GM21723 (cell line): ENCODE data around the gene CEACAM1.
"Not testable (repeated sequence)": the region's sequence is repeated elsewhere in the genome, so short reads cannot be mapped to it uniquely, and the experiment has no call there.

ENCODE experiments used
- ATAC-seq: cut with Tn5 transposase; IDR thresholded peaks from one replicate; pipeline ENCODE4 v1.9.1; 2021; ENCODE audit warnings: mild to moderate bottlenecking, moderate library complexity; ENCODE audit not compliant: unreplicated experiment

The CEACAM1 gene

GRCh38 chr19:42528354-42529247 lies at the start of gene CEACAM1:
Gene CEACAM1, minus strand, starts transcription at chr19:42528481. Its CDS starts 107 bp downstream, at chr19:42528374.
- no peak for ATAC-seq

DNA sequence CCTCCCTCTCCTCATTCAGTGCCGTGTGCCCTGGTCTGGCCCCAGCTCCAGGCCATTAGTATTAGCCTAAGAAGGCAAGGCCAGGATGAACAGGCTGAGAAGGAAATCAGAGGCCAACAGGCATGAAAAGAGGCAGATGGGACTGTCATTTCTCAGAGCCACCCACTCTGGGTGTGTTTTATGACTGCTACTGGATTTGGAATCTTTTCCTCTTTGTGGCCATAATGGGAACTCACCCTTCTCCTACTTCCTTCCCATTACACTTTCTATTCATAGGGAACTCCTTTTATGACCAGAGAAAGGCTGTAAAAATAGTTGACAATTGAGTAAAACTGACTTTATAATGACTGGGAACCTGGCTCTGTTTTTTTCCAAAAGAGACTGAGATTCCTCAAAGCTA lies 48.7 kb upstream of the CEACAM1 start:
- no peak for ATAC-seq

DNA sequence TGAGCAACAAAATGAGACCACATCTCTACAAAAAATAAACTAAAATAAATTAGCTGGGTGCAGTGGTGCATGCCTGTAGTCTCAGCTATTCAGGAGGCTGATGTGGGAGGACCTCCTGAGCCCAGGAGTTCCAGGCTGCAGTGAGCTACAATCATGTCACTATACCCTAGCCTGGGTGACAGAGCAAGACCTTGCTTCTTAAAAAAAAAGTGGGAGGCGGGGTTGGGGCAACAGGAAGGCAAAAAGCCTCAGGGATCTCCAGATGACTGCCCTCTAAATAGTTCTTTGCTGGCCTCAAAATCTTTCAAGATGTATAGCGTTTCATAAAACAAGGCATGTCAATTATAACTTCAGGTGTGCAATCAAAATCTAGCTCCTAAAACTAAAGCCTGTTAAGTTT lies 48.0 kb upstream of the CEACAM1 start:
- ATAC-seq, result no peak

DNA sequence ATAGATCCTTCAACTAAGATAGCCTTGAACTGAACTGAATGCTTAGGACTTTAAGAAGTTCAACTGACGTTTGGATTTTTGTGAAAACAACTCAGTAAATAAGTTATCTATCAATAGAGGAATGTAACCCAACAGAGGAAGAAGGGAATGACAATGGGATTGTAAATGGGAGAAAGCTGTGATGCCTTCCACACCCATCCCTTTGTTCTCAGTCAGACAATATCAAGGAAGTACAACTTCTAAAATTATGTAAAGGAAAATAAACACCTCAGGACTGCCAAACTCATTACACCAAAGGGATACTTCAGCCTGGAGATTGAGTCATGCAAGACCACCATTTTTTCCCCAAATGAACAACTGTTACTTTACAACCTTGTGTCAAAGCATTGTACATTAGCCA lies 45.4 kb upstream of the CEACAM1 start:
- ATAC-seq, result no peak

DNA sequence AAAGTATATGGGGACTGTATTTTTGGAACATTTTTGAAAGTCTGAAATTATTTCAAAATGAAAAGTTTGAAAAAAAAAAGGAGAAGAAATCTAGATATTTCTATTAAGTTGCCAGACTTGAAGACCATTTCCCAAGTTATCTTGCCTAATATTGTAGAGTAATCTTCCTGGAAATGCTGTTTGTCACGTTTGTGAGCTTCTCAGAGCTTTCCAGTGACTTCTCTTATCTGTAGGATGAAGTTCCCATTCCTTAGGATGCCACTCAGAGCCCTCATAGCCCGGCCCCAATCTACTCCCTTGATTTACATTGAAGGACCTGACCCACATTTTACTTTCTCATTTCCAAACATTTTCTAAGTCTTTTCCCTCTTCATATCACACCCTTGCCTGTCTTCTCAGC lies 42.8 kb upstream of the CEACAM1 start:
- no peak for ATAC-seq

DNA sequence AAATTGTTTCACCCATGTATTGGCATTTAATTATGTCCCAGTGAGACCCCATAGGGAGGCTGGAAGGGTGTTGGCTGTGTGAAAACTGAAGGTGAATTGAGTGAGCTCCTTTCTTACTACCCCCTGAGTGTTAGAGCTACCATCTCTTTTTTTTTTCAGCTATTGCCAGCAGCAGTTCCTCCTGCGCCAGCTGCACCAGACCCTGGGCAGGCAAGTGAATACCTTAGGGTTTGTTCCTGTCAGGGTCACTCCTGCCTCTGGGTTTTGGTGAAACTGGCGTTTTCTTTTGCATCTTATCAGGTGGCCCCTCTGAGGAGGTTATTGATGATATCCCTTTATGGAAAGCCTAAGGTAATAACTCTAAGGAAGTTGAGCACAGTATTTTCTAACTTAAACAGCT lies 40.9 kb upstream of the CEACAM1 start:
- ATAC-seq, result no peak

- ATAC-seq, result no peak
Measured at GRCh38 chr19:42568006-42568405, 39.7 kb upstream of the CEACAM1 start.

DNA sequence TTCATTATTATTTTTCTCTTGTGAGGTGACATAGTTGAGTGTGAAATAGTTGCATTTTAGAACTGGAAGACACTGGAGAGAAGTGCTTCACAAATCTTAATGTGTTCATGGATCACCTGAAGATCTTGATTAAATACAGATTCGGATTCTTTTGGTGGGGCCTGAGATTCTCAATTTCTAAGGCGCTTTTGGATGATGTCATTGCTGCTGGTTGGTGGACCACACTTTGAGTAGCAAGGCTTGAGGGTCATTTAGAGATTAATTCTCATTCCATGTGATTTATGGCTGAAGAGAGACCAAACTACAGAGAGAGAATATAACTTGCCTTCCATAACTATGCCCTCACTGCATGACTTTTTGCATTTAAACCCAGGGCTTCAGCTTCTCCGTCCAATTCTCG lies 39.3 kb upstream of the CEACAM1 start:
- ATAC-seq, result no peak

DNA sequence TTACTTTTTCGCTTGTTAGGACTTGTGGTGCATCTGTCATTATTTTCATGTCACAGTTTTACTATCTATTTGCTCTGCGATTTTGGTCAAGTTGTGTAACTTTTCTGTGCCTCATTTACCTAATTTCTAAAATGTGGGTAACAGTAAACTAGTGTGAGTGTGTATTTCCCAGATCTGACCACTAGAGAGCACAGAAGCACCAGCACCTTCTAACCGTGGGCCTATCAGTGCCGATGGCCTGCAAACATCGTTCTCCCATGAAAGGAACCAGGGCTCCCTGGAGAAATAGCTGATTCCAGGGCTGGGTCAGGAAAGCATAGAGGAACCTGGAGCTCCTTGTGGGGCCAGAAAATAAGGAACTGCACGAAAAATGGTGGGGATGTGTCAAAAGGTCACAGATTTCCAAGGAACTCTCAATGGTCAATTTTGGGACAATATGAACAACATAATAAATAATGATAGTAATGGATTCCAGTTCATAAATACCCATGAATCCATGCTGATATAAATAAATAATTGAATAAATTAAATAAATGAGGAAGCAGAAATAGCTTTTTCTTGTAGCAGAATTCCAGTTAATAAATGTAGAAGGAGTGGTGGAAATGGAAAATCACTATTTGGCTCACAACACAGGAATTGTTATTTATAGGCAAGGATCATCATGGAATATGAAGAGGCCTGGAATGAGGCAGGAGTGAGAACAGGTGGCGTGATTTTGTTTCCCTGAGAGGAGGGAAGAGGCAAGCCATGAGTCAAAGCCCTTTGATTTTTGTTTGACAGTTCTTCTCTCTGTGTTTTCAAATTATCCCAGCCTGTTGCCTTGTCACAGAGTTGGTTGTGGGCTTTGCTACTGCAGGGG lies 35.3 kb upstream of the CEACAM1 start:
- no peak for ATAC-seq

DNA sequence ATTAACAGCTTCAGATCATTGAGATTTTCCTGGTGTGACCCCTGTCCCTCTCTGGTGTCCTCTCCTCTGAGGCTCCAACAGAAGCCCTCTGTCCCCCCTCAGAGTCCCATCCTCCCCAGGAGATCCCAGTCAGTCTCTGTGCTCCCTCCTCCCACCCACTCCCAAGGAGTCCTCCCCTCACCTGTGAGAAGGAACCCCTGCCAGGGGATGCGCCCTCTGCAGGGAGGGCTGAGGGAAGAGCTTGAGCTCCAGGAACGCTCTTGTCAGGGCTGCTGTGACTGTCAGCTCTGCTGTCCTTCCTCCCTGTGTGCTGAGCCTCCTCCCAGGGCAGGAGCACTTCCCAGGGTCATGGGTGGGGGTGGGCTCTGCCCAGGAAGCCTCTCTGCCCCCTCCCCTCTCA lies 33.2 kb upstream of the CEACAM1 start:
- no peak for ATAC-seq

DNA sequence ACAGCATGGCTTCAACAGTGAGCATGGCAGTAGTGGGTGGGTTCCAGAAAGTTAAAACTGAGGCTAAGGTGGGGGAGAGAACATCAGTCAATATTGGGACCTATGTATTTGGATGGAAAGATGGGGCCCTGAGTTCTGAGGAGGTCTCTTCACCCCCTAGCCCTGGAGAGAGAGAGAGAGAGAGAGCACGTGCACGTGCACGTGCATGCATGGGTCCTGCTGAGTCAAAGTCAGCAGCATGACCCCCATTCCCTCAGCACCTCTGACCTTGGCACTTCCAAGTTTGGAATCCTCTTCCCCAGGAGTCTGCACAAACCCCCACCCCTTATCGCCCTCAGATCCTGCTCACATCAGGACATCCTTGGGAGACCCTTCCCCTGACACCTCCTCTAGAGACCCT lies 32.5 kb upstream of the CEACAM1 start:
- no peak for ATAC-seq

DNA sequence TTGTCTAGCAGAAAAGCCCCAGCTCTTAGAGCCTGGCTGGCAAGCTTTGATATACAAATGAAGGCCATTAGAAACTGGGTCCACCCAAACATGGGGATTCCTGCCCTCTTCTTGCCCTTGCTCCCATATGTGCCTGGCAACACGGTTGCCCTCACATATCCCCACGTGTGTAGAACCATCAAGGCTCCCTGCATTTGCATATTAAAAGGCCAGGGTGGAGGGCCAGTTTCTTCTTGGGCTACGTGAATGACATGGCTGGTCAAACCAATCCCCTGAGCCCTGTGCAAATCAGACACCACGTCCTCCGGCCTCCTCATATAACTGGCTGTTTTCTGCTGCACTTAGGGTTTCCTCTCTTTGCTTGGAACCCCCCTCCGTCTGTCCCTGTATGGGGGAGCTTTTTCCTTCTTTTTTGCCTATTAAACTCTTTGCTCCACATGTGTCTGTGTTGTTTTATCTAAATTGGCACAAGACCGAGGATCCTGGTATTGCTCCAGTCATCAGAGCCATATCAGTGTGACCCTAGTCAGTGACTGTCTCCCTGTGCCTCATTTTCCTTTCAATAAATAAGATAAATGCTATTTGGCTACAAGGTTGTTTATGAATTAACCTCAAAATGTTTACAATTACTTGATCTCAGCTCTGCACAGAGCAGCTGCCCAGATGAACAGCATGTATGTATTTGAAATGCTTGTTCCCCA lies 30.3 kb upstream of the CEACAM1 start:
- ATAC-seq, result no peak

GRCh38 chr19:42557386-42557871 lies 29.1 kb upstream of the CEACAM1 start:
- not testable (repeated sequence) for ATAC-seq

GRCh38 chr19:42555801-42556200 lies 27.5 kb upstream of the CEACAM1 start:
- ATAC-seq, result no peak

DNA sequence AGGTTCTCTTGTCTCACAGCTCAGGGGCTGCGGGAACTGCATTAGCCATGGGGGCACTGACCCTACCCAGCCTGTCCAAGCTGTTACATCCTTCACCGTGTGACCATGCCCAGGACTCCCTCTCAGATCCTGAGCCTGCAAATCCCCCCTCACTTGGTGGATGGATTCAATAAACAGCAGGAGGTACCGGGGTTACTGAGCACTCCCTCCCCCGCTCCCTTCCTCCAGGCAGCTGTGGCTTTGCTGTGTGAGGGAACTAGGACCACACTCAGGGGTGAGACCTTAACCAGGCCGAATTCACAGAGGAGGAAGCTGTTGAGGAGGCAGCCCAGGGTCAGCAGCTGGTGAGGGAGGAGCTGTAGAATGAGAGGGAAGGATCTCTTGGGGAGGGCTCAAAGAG lies 27.0 kb upstream of the CEACAM1 start:
- ATAC-seq, result no peak

DNA sequence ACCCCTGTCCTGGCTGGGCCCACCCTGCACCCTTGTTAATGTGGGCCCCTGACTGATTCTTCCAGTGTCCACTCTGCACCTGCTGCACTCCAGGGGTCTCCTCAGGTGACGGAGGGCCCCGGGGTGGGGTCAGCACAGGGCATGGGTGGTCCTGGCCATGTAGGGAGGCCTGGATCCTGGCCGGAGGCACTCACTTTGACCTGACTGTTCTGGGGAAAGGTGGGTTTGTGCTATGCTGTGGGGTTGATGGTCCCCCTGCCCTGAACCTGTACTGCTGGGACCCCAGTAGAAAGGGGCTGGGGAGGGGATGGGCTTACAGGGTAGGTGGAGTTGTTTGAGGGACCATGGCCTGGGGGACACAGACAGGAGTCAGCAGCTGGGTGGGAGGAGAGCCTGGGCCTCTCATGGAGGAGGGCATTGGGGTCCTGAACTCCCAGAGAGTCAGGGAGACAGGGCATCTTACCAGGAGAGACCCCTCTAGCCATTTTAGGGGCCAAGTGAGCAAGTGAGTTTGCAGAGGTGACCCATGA lies 25.8 kb upstream of the CEACAM1 start:
- ATAC-seq, result no peak

- ATAC-seq, result no peak
Measured at GRCh38 chr19:42553292-42554045, 25.2 kb upstream of the CEACAM1 start.

GRCh38 chr19:42552086-42553065 lies 24.1 kb upstream of the CEACAM1 start:
- no peak for ATAC-seq

- not testable (repeated sequence) for ATAC-seq
Measured at GRCh38 chr19:42550521-42550920, 22.2 kb upstream of the CEACAM1 start.
